Uterus (tissue), 4 donors: ENCODE results near the gene SDK2. TPM values are rescaled to one million over a fixed set of nuclear protein-coding genes. Genes with fewer than 3 reads are reported as not detected.
A peak's percentile ranks its signal among the peaks of the same experiment; 100 is the strongest.

Experiments
- DNase-seq, 2 donors: peaks; one replicate each; pipeline ENCODE4 v3.0.0-alpha.2; 2019 to 2020
- H3K27ac ChIP-seq, 2 donors: fragments of 200-600 bp; sonication (generic); 1 replicate in 1 of 2; 2 replicates in 1 of 2; pipeline ENCODE4 v1.5.1; 2016 to 2018
- H3K27me3 ChIP-seq, 2 donors: fragments of 200-600 bp; sonication (generic); one replicate each; pipeline ENCODE4 v1.5.1; 2018 to 2019; ENCODE audit warnings: control low read depth in 1 of 2
- H3K36me3 ChIP-seq, 2 donors: fragments of 200-600 bp; sonication (generic); one replicate each; pipeline ENCODE4 v1.5.1; 2019; ENCODE audit warnings: control low read depth in 1 of 2
- H3K4me1 ChIP-seq, 2 donors: fragments of 200-600 bp; sonication (generic); one replicate each; pipeline ENCODE4 v1.5.1; 2018 to 2019; ENCODE audit warnings: control low read depth in 1 of 2
- H3K4me3 ChIP-seq, 2 donors: fragments of 200-600 bp; sonication (generic); 1 replicate in 1 of 2; 2 replicates in 1 of 2; pipeline ENCODE4 v1.5.1; 2018 to 2019; ENCODE audit warnings: mild to moderate bottlenecking in 1 of 2
- H3K9me3 ChIP-seq, 2 donors: fragments of 200-600 bp; sonication (generic); one replicate each; pipeline ENCODE4 v1.5.1; 2019; ENCODE audit warnings: control low read depth in 1 of 2
- CTCF ChIP-seq, 4 experiments: fragments of 200-600 bp in 2 of 4; fragments of 450-650 bp in 2 of 4; sonication (generic) in 2 of 4; IDR thresholded peaks; one replicate each; pipeline ENCODE4 v1.5.1; 2016 to 2019; ENCODE audit warnings: antibody characterized with exemption in 4 of 4, mild to moderate bottlenecking in 2 of 4, moderate library complexity in 1 of 4
- POLR2A ChIP-seq, 2 donors: fragments of 450-650 bp; IDR thresholded peaks; one replicate each; pipeline ENCODE4 v1.6.1; 2016; ENCODE audit warnings: antibody characterized with exemption in 2 of 2, mild to moderate bottlenecking in 1 of 2, moderate library complexity in 1 of 2
- intact Hi-C: fragments of 100-400 bp; cut with DNase I; formaldehyde crosslinking; loops from one replicate; pipeline ENCODE4 v1.15.1; 2023; ENCODE audit warnings: low total_unique reads
- total RNA-seq, 4 donors: library from RNA; depleted of rRNA in 3 of 4; stranded (reverse); fragments of >200 nt in 3 of 4; gene quantifications; one replicate each; pipeline versions ENCODE4 v1.1.0 to v1.2.4, GENCODE V29; 2014 to 2023
- donor health status: DM: yes; HTN: yes; CAD: no.

SDK2 gene
- total RNA-seq, 4 donors from 2014 or later = 1.1 to 5.0 TPM; not detected in 2

GRCh38 chr17:73323409-73324159 lies 320.7 kb downstream of the SDK2 start:
- peak overlapping the region in 1 of 2 donors; percentile 49 for H3K27ac ChIP-seq
- intact Hi-C loops = no loop called here
- no peak overlapping the region for H3K4me3 ChIP-seq
- no peaks in the 10 kb centered on the region for H3K27me3 ChIP-seq
- H3K4me1 ChIP-seq = no peaks in the 10 kb centered on the region
- no peaks in the 10 kb centered on the region for H3K9me3 ChIP-seq
- no peaks in the 10 kb centered on the region for H3K36me3 ChIP-seq
- TF ChIP-seq POLR2A (IDR thresholded peaks at IDR 0.05) (no peak), CTCF (IDR thresholded peaks at IDR 0.05) (no peak)
- DNase-seq = no peak

GRCh38 chr17:73320601-73321264 lies 323.5 kb downstream of the SDK2 start:
- Histone ChIP-seq H3K36me3 (no peaks in the 10 kb centered on the region), H3K9me3 (no peaks in the 10 kb centered on the region), H3K4me3 (no peak overlapping the region), H3K27me3 (no peaks in the 10 kb centered on the region), H3K27ac (no peak overlapping the region), H3K4me1 (no peaks in the 10 kb centered on the region)
- TF ChIP-seq CTCF (IDR thresholded peaks at IDR 0.05) (no peak), POLR2A (IDR thresholded peaks at IDR 0.05) (no peak)
- intact Hi-C loops = no loop called here
- DNase-seq = no peak

- Histone ChIP-seq H3K27me3 (no peaks in the 10 kb centered on the region), H3K27ac (no peak overlapping the region), H3K4me1 (no peaks in the 10 kb centered on the region), H3K36me3 (no peaks in the 10 kb centered on the region), H3K4me3 (no peak overlapping the region), H3K9me3 (no peaks in the 10 kb centered on the region)
- no peak for DNase-seq
- no peak for TF ChIP-seq POLR2A (IDR thresholded peaks at IDR 0.05)
- TF ChIP-seq CTCF (IDR thresholded peaks at IDR 0.05) = no peak
- intact Hi-C loops = loop anchor here (10.0 kb wide), 1 partner anchor 65 kb away; no protein-coding TSS in a partner anchor
Observed at GRCh38 chr17:73319766-73320165, 324.5 kb downstream of the SDK2 start.

- Histone ChIP-seq H3K27ac (no peak overlapping the region), H3K9me3 (no peaks in the 10 kb centered on the region), H3K4me3 (no peak overlapping the region), H3K27me3 (no peaks in the 10 kb centered on the region), H3K4me1 (no peaks in the 10 kb centered on the region), H3K36me3 (no peaks in the 10 kb centered on the region)
- intact Hi-C loops = loop anchor here (10.0 kb wide), 1 partner anchor 64 kb away; no protein-coding TSS in a partner anchor
- DNase-seq = no peak
- TF ChIP-seq POLR2A (IDR thresholded peaks at IDR 0.05) (no peak), CTCF (IDR thresholded peaks at IDR 0.05) (no peak)
Observed at GRCh38 chr17:73318836-73319235, 325.4 kb downstream of the SDK2 start.

GRCh38 chr17:73318427-73318813 lies 325.8 kb downstream of the SDK2 start:
- Histone ChIP-seq H3K36me3 (no peaks in the 10 kb centered on the region), H3K9me3 (no peaks in the 10 kb centered on the region), H3K4me3 (no peak overlapping the region), H3K27ac (no peak overlapping the region), H3K4me1 (no peaks in the 10 kb centered on the region), H3K27me3 (no peaks in the 10 kb centered on the region)
- TF ChIP-seq CTCF (IDR thresholded peaks at IDR 0.05) = no peak
- TF ChIP-seq POLR2A (IDR thresholded peaks at IDR 0.05) = no peak
- intact Hi-C loops = loop anchor here (10.0 kb wide), 1 partner anchor 64 kb away; no protein-coding TSS in a partner anchor
- DNase-seq = no peak
